Gastroesophageal sphincter (tissue), 3 donors: ENCODE results near the gene SAMD9L.

Experiments used
- EP300 ChIP-seq: sonication (generic); formaldehyde crosslinking; IDR thresholded peaks from one replicate; pipeline ENCODE4 v1.6.1; 2017; ENCODE audit warnings: antibody characterized with exemption, mild to moderate bottlenecking
- POLR2A ChIP-seq, 2 donors: fragments of 450-650 bp; IDR thresholded peaks; one replicate each; pipeline ENCODE4 v1.6.1; 2017; ENCODE audit warnings: antibody characterized with exemption in 2 of 2, mild to moderate bottlenecking in 2 of 2, moderate library complexity in 1 of 2
- POLR2AphosphoS5 ChIP-seq: sonication (generic); formaldehyde crosslinking; IDR thresholded peaks from one replicate; pipeline ENCODE4 v1.6.1; 2017; ENCODE audit warnings: antibody characterized with exemption
- TF ChIP-seq, protein P1 (sequence below), 4 experiments: fragments of 200-600 bp in 2 of 4; fragments of 450-650 bp in 2 of 4; sonication (generic) in 1 of 4; IDR thresholded peaks; one replicate each; pipeline ENCODE4 v1.5.1; 2017 to 2019; ENCODE audit warnings: antibody characterized with exemption in 4 of 4, mild to moderate bottlenecking in 2 of 4, moderate library complexity in 2 of 4

DNA sequence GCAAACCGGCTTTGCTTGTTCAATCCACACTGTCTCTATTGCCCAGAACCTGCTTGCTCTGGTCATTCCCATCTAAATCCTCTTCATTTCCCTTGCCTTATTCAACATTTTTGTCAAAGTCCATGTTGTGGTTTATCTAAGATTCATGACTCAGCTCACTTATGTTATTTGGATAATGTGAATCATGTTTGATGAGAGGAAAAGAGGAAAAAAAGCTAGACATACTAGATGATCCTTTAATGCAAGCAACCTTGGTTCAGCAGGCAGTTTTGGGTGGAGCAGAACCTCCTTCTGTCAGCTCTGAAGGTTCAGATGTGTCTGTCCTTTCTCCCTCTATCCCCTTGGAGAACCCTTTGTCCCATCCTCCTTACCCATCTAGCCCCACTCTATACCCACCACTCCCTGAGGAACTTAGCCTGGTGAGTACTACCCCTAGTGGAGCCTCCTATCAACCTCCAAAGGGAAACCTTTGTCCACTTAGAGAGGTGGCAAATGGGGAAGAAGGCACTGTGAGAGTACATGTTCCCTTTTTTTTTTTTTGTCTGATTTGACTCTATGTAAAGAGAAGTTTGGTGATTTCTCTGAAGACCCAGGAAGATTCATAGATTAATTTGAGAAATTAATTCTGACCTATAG is 2.1 kb upstream of the SAMD9L start:
- TF ChIP-seq, protein P1, sequence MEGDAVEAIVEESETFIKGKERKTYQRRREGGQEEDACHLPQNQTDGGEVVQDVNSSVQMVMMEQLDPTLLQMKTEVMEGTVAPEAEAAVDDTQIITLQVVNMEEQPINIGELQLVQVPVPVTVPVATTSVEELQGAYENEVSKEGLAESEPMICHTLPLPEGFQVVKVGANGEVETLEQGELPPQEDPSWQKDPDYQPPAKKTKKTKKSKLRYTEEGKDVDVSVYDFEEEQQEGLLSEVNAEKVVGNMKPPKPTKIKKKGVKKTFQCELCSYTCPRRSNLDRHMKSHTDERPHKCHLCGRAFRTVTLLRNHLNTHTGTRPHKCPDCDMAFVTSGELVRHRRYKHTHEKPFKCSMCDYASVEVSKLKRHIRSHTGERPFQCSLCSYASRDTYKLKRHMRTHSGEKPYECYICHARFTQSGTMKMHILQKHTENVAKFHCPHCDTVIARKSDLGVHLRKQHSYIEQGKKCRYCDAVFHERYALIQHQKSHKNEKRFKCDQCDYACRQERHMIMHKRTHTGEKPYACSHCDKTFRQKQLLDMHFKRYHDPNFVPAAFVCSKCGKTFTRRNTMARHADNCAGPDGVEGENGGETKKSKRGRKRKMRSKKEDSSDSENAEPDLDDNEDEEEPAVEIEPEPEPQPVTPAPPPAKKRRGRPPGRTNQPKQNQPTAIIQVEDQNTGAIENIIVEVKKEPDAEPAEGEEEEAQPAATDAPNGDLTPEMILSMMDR (IDR thresholded peaks at IDR 0.05), result no peak
- TF ChIP-seq POLR2AphosphoS5 (no peak), EP300 (no peak), POLR2A (IDR thresholded peaks at IDR 0.05) (no peak)
